HCT116 (cell line): Measurements from ENCODE around the gene MUSTN1. TPM values are rescaled to one million over a fixed set of nuclear protein-coding genes. Genes with fewer than 3 reads are reported as not detected.

Experiments used
- ATAC-seq: fragments of 200-7000 bp; cut with Tn5 transposase; 2 replicates; pipeline ENCODE4 v1.9.1; 2020; ENCODE audit warnings: mild to moderate bottlenecking, moderate library complexity
- BruUV-seq: library from RNA; stranded (reverse); fragments of 400-500 nt; replicated peaks from 2 replicates; lab custom pipeline; 2021; lab: Mats Ljungman, UMichigan
- CTCF ChIA-PET: fragments of 300-600 bp; sonication (Branson Sonifier 250); formaldehyde crosslinking; loops from one replicate; lab custom pipeline; 2021; ENCODE audit warnings: antibody characterized with exemption; lab: Charles Lee
- POLR2A ChIA-PET: fragments of 300-600, 350-600 bp; sonication (Branson Sonifier 250); formaldehyde crosslinking; loops from one replicate; lab custom pipeline; 2021; ENCODE audit warnings: antibody characterized with exemption; lab: Charles Lee
- RAD21 ChIA-PET, 2 experiments: fragments of 300-600 bp; sonication (Branson Sonifier 250); formaldehyde crosslinking; loops; one replicate each; lab custom pipeline; 2023; ENCODE audit warnings: low total read pairs in 2 of 2; ENCODE audit not compliant: uncharacterized antibody in 2 of 2, unreplicated experiment in 2 of 2, low non-redundant PET in 1 of 2; lab: Charles Lee
- DNase-seq: peaks from one replicate; pipeline ENCODE4 v3.0.0-alpha.2; 2010; ENCODE audit warnings: low read depth, low spot score
- H2AFZ ChIP-seq: fragments of 200-600 bp; shearing (Covaris generic), sonication (generic); 2 replicates; pipeline ENCODE4 v1.6.1; 2017; ENCODE audit warnings: low read depth, mixed run types, mixed read lengths, antibody characterized with exemption, low read length; ENCODE audit not compliant: poor library complexity, severe bottlenecking
- H3K27ac ChIP-seq: 2 replicates; pipeline ENCODE4 v1.5.1; 2012; ENCODE audit warnings: low read depth, low read length
- H3K27me3 ChIP-seq: fragments of 200-600 bp; sonication (generic); 2 replicates; pipeline ENCODE4 v1.6.1; 2016; ENCODE audit warnings: mixed run types, low read length, mixed read lengths; ENCODE audit not compliant: insufficient read depth
- H3K36me3 ChIP-seq, 2 experiments: fragments of 200-500 bp in 1 of 2; fragments of 200-600 bp in 1 of 2; sonication (Bioruptor generic) in 1 of 2; sonication (generic) in 1 of 2; 2 replicates each; pipeline versions ENCODE4 v1.5.1 to v1.6.1; 2014 to 2016; ENCODE audit warnings: low read length in 2 of 2, inconsistent platforms in 1 of 2, mixed read lengths in 1 of 2, mixed run types in 1 of 2; ENCODE audit not compliant: insufficient read depth in 2 of 2, control insufficient read depth in 1 of 2
- H3K4me1 ChIP-seq, 2 experiments: fragments of 200-600 bp in 1 of 2; sonication (generic) in 1 of 2; 2 replicates each; pipeline versions ENCODE4 v1.5.1 to v1.6.1; 2012 to 2017; ENCODE audit warnings: low read length in 2 of 2, inconsistent platforms in 1 of 2, mild to moderate bottlenecking in 1 of 2, mixed read lengths in 1 of 2, mixed run types in 1 of 2, moderate library complexity in 1 of 2; ENCODE audit not compliant: insufficient read depth in 2 of 2, control insufficient read depth in 1 of 2
- H3K4me2 ChIP-seq: fragments of 200-600 bp; sonication (generic); 2 replicates; pipeline ENCODE4 v1.6.1; 2017; ENCODE audit warnings: mixed run types, low read length, mixed read lengths
- H3K4me3 ChIP-seq, 2 experiments: fragments of 200-600 bp in 1 of 2; sonication (generic) in 1 of 2; replicated peaks in 1 of 2; 2 replicates each; pipeline ENCODE4 v1.5.1; 2011 to 2016; ENCODE audit warnings: low read length in 2 of 2, control low read depth in 1 of 2, low read depth in 1 of 2, mild to moderate bottlenecking in 1 of 2, mixed read lengths in 1 of 2, mixed run types in 1 of 2
- H3K79me2 ChIP-seq: fragments of 200-600 bp; sonication (generic); 2 replicates; pipeline ENCODE4 v1.6.1; 2017; ENCODE audit warnings: mild to moderate bottlenecking, mixed run types, low read length, moderate library complexity, mixed read lengths; ENCODE audit not compliant: insufficient read depth
- H3K9ac ChIP-seq: fragments of 200-600 bp; sonication (generic); 2 replicates; pipeline ENCODE4 v1.6.1; 2016; ENCODE audit warnings: low read length, mixed read lengths
- H3K9me2 ChIP-seq: fragments of 200-600 bp; sonication (generic), shearing (Covaris generic); 2 replicates; pipeline ENCODE4 v1.6.1; 2017; ENCODE audit warnings: mixed run types, mild to moderate bottlenecking, moderate library complexity; ENCODE audit not compliant: insufficient read depth
- H3K9me3 ChIP-seq, 2 experiments: fragments of 200-500 bp in 1 of 2; fragments of 200-600 bp in 1 of 2; sonication (Bioruptor generic) in 1 of 2; sonication (generic) in 1 of 2; 2 replicates each; pipeline ENCODE4 v1.6.1; 2014 to 2017; ENCODE audit warnings: low read length in 2 of 2, mixed read lengths in 2 of 2, inconsistent platforms in 1 of 2, low read depth in 1 of 2, mild to moderate bottlenecking in 1 of 2, mixed run types in 1 of 2, moderate library complexity in 1 of 2; ENCODE audit not compliant: control insufficient read depth in 1 of 2, insufficient read depth in 1 of 2
- H4K20me1 ChIP-seq: fragments of 200-600 bp; sonication (generic), shearing (Covaris generic); 2 replicates; pipeline ENCODE4 v1.6.1; 2017; ENCODE audit warnings: mixed run types, mild to moderate bottlenecking, moderate library complexity; ENCODE audit not compliant: insufficient read depth
- CEBPB ChIP-seq: IDR thresholded peaks from 2 replicates; pipeline ENCODE4 v1.6.1; 2012; ENCODE audit warnings: low read depth
- ELF1 ChIP-seq: IDR thresholded peaks from 2 replicates; pipeline ENCODE4 v1.6.1; 2012; ENCODE audit warnings: low read depth, borderline replicate concordance
- EZH2 ChIP-seq: fragments of 200-600 bp; sonication (generic); IDR thresholded peaks from 2 replicates; pipeline ENCODE4 v1.6.1; 2017; ENCODE audit warnings: antibody characterized with exemption, mixed run types
- EZH2phosphoT487 ChIP-seq: fragments of 200-600 bp; IDR thresholded peaks from 2 replicates; pipeline ENCODE4 v1.6.1; 2018; ENCODE audit warnings: antibody characterized with exemption, borderline replicate concordance
- FOSL1 ChIP-seq: IDR thresholded peaks from 2 replicates; pipeline ENCODE4 v1.6.1; 2012; ENCODE audit warnings: low read depth
- MAX ChIP-seq: IDR thresholded peaks from 2 replicates; pipeline ENCODE4 v1.6.1; 2012
- POLR2A ChIP-seq: IDR thresholded peaks from 2 replicates; pipeline ENCODE4 v1.7.0; 2011; ENCODE audit warnings: borderline replicate concordance; ENCODE audit not compliant: insufficient read depth, insufficient read length; ENCODE audit errors: extremely low read depth
- RAD21 ChIP-seq: IDR thresholded peaks from 2 replicates; pipeline ENCODE4 v1.6.1; 2012; ENCODE audit warnings: low read depth, mild to moderate bottlenecking
- SIN3A ChIP-seq: IDR thresholded peaks from 2 replicates; pipeline ENCODE4 v1.6.1; 2012; ENCODE audit warnings: low read depth
- SP1 ChIP-seq: IDR thresholded peaks from 2 replicates; pipeline ENCODE4 v1.6.1; 2012; ENCODE audit warnings: low read depth
- TCF7L2 ChIP-seq: IDR thresholded peaks from 2 replicates; pipeline ENCODE4 v1.7.0; 2011; ENCODE audit warnings: borderline replicate concordance, inconsistent platforms; ENCODE audit not compliant: insufficient read depth, insufficient read length; ENCODE audit errors: extremely low read depth
- ZFX ChIP-seq: fragments of 450-650 bp; IDR thresholded peaks from 2 replicates; pipeline ENCODE4 v1.6.1; 2017
- ZNF274 ChIP-seq: fragments of 200-500 bp; sonication (Bioruptor generic); IDR thresholded peaks from 2 replicates; pipeline ENCODE4 v1.6.1; 2014; ENCODE audit warnings: mild to moderate bottlenecking, low read depth, low read length, inconsistent platforms
- intact Hi-C: fragments of 100-400 bp; cut with micrococcal nuclease; formaldehyde crosslinking; loops from 2 replicates; pipeline ENCODE4 v1.10.0; 2022
- total RNA-seq: library from RNA; stranded (reverse); gene quantifications from one replicate; pipeline ENCODE4 v1.2.1, GENCODE V29; 2021; ENCODE audit not compliant: unreplicated experiment
- TF ChIP-seq, protein P1 (sequence below): IDR thresholded peaks from 2 replicates; pipeline ENCODE4 v1.6.1; 2012
- TF ChIP-seq, protein P2 (sequence below): IDR thresholded peaks from 2 replicates; pipeline ENCODE4 v1.6.1; 2011; ENCODE audit warnings: mild to moderate bottlenecking, low read length, moderate library complexity; ENCODE audit not compliant: insufficient replicate concordance; ENCODE audit errors: extremely low read depth

MUSTN1 gene
- total RNA-seq, 1 experiment from 2014 or later = 0.44 TPM

DNA sequence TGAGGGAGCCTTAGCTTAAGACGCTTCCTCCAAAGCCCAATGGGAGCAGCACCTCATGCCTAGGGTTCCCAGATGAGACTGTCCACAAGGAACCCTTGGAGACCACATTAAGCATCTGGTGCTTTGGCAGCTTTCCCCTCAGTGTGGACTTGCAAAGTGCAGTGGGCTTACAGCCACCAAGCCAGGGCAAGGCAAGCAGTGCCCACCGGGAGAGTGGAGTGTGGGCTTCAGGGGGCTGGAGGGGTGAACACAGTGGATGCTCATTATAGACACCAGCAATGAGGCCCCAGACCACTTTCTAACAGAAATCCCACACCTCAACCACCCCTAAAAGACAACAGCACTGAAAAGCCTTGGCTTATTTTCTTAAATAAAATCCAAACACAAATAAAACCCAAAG is 9.1 kb upstream of the MUSTN1 start:
- no peak overlapping the region for H3K9ac ChIP-seq
- no peaks in the 10 kb centered on the region for H3K79me2 ChIP-seq
- DNase-seq (no peak), ATAC-seq (no peak)
- no TSS peak for BruUV-seq
- POLR2A ChIA-PET = no interaction called here
- H3K4me1 ChIP-seq = no peaks in the 10 kb centered on the region
- RAD21 ChIA-PET = no interaction called here
- H3K27ac ChIP-seq = no peak overlapping the region
- no peaks in the 10 kb centered on the region for H3K9me3 ChIP-seq
- H2AFZ ChIP-seq = no peak overlapping the region
- H3K4me3 ChIP-seq = no peak overlapping the region
- H3K4me2 ChIP-seq = no peak overlapping the region
- CTCF ChIA-PET = interaction anchor here (1.0 kb wide), 1 partner anchor 10 kb away, joined by 3 read pairs; no protein-coding TSS in a partner anchor
- no peaks in the 10 kb centered on the region for H3K27me3 ChIP-seq
- H3K36me3 ChIP-seq = no peaks in the 10 kb centered on the region
- no peaks in the 10 kb centered on the region for H3K9me2 ChIP-seq
- TF ChIP-seq RAD21 (no peak), EZH2phosphoT487 (no peak), POLR2A (no peak), SP1 (no peak), ZFX (no peak), ZNF274 (no peak), EZH2 (no peak), TCF7L2 (no peak), ELF1 (no peak), MAX (no peak), CEBPB (no peak), SIN3A (no peak), FOSL1 (no peak)
- TF ChIP-seq, protein P1, sequence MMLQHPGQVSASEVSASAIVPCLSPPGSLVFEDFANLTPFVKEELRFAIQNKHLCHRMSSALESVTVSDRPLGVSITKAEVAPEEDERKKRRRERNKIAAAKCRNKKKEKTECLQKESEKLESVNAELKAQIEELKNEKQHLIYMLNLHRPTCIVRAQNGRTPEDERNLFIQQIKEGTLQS = no peak
- TF ChIP-seq, protein P2, sequence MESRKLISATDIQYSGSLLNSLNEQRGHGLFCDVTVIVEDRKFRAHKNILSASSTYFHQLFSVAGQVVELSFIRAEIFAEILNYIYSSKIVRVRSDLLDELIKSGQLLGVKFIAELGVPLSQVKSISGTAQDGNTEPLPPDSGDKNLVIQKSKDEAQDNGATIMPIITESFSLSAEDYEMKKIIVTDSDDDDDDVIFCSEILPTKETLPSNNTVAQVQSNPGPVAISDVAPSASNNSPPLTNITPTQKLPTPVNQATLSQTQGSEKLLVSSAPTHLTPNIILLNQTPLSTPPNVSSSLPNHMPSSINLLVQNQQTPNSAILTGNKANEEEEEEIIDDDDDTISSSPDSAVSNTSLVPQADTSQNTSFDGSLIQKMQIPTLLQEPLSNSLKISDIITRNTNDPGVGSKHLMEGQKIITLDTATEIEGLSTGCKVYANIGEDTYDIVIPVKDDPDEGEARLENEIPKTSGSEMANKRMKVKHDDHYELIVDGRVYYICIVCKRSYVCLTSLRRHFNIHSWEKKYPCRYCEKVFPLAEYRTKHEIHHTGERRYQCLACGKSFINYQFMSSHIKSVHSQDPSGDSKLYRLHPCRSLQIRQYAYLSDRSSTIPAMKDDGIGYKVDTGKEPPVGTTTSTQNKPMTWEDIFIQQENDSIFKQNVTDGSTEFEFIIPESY = no peak
- TF ChIP-seq, all 23 proteins: peak for 0
- intact Hi-C loops = no loop called here
- no peaks in the 10 kb centered on the region for H4K20me1 ChIP-seq
